Thoracic aorta (tissue), 2 donors: ENCODE results near the gene COPG1. TPM values are rescaled to one million over a fixed set of nuclear protein-coding genes. Genes with fewer than 3 reads are reported as not detected.

ENCODE experiments used
- ATAC-seq: fragments of 150-250 bp; one replicate; pipeline ENCODE4 v1.8.0; 2017; ENCODE audit warnings: low read depth; ENCODE audit not compliant: insufficient number of reproducible peaks, low FRiP score
- DNase-seq: peaks from one replicate; pipeline ENCODE4 v3.0.0-alpha.2; 2020; ENCODE audit warnings: low spot score
- H3K27ac ChIP-seq, 2 donors: fragments of 200-600 bp; sonication (generic); 1 replicate in 1 of 2; 2 replicates in 1 of 2; pipeline ENCODE4 v1.5.1; 2016; ENCODE audit warnings: mild to moderate bottlenecking in 2 of 2, moderate library complexity in 2 of 2
- H3K27me3 ChIP-seq: fragments of 200-600 bp; sonication (generic); replicated peaks from 2 replicates; pipeline ENCODE4 v1.6.0; 2016; ENCODE audit warnings: mild to moderate bottlenecking; ENCODE audit not compliant: insufficient read depth
- H3K36me3 ChIP-seq: fragments of 200-600 bp; sonication (generic); one replicate; pipeline ENCODE4 v1.5.1; 2016
- H3K4me1 ChIP-seq, 2 donors: fragments of 200-600 bp; sonication (generic); 1 replicate in 1 of 2; 2 replicates in 1 of 2; pipeline versions ENCODE4 v1.5.1 to v1.6.0; 2016; ENCODE audit warnings: low read depth in 2 of 2, mild to moderate bottlenecking in 1 of 2; ENCODE audit not compliant: control insufficient read depth in 1 of 2
- H3K4me3 ChIP-seq: fragments of 200-600 bp; sonication (generic); 2 replicates; pipeline ENCODE4 v1.5.1; 2016; ENCODE audit warnings: mild to moderate bottlenecking
- H3K9me3 ChIP-seq: fragments of 200-600 bp; sonication (generic); 2 replicates; pipeline ENCODE4 v1.5.1; 2016
- total RNA-seq, 2 donors: library from RNA; depleted of rRNA; stranded (reverse); fragments of >200 nt; gene quantifications; one replicate each; pipeline versions ENCODE4 v1.1.0 to v1.2.3, GENCODE V29; 2016
- TF ChIP-seq, protein P1 (sequence below): fragments of 200-600 bp; sonication (generic); IDR thresholded peaks from one replicate; pipeline ENCODE4 v1.5.1; 2019; ENCODE audit warnings: antibody characterized with exemption

COPG1 gene, protein sequence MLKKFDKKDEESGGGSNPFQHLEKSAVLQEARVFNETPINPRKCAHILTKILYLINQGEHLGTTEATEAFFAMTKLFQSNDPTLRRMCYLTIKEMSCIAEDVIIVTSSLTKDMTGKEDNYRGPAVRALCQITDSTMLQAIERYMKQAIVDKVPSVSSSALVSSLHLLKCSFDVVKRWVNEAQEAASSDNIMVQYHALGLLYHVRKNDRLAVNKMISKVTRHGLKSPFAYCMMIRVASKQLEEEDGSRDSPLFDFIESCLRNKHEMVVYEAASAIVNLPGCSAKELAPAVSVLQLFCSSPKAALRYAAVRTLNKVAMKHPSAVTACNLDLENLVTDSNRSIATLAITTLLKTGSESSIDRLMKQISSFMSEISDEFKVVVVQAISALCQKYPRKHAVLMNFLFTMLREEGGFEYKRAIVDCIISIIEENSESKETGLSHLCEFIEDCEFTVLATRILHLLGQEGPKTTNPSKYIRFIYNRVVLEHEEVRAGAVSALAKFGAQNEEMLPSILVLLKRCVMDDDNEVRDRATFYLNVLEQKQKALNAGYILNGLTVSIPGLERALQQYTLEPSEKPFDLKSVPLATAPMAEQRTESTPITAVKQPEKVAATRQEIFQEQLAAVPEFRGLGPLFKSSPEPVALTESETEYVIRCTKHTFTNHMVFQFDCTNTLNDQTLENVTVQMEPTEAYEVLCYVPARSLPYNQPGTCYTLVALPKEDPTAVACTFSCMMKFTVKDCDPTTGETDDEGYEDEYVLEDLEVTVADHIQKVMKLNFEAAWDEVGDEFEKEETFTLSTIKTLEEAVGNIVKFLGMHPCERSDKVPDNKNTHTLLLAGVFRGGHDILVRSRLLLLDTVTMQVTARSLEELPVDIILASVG
- total RNA-seq: 100 to 1,000 TPM; 126 to 141 TPM

DNA sequence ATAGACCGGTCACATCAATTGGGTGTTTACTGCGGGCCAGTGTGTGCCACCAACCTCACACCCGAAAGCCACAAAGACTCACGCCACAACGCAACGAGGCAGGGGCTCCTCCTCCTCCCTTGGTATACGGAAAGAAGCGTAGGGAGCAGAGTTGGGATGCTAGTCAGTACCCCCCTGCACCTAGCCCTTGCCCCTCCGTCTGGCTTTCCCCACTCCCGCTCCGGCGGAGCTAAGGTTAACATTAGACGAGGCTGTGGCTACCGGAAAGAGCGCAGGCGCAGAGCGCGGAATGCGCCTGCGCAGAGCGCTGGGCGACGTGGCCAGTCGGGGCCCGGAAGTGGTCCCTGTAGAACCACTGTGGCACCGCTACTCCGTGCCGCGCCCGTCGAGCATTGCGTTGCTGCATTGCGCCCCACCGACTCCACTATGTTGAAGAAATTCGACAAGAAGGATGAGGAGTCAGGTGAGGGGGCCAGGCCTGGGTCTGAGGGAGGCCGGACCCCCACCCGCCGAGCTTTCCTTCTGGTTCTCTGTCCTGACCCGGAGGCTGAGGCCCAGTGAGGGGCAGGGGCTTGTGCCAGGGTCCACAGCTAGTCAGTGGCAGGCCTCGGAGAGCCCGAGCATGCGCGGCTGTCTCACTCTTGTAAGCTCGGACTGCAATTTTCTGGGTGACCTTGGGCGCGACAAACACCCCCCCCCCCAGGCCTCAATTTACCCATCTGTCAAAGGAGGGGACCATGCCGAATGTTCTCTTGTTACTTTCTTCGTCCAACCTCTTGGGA, at the start of gene COPG1:
Gene COPG1 (plus strand): TSS at position 323 of the 782 bp plus-strand sequence. CDS start 104 bp downstream, at position 427.
- peak within 1 kb of the TSS; percentile 95 for H3K4me3 ChIP-seq
- DNase-seq (peak; percentile 33), ATAC-seq (peak; percentile 60)
- H3K27me3 ChIP-seq: no peaks in the 10 kb centered on the region
- peak within 1 kb of the TSS; percentile 85 to 89 for H3K27ac ChIP-seq
- TF ChIP-seq, protein P1, sequence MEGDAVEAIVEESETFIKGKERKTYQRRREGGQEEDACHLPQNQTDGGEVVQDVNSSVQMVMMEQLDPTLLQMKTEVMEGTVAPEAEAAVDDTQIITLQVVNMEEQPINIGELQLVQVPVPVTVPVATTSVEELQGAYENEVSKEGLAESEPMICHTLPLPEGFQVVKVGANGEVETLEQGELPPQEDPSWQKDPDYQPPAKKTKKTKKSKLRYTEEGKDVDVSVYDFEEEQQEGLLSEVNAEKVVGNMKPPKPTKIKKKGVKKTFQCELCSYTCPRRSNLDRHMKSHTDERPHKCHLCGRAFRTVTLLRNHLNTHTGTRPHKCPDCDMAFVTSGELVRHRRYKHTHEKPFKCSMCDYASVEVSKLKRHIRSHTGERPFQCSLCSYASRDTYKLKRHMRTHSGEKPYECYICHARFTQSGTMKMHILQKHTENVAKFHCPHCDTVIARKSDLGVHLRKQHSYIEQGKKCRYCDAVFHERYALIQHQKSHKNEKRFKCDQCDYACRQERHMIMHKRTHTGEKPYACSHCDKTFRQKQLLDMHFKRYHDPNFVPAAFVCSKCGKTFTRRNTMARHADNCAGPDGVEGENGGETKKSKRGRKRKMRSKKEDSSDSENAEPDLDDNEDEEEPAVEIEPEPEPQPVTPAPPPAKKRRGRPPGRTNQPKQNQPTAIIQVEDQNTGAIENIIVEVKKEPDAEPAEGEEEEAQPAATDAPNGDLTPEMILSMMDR: no peak
- no peaks in the 10 kb centered on the region for H3K9me3 ChIP-seq
- H3K4me1 ChIP-seq: peaks cover 4 to 39% of the 10 kb centered on the region in 2 donors
- H3K36me3 ChIP-seq: peaks cover 26% of the 10 kb centered on the region

DNA sequence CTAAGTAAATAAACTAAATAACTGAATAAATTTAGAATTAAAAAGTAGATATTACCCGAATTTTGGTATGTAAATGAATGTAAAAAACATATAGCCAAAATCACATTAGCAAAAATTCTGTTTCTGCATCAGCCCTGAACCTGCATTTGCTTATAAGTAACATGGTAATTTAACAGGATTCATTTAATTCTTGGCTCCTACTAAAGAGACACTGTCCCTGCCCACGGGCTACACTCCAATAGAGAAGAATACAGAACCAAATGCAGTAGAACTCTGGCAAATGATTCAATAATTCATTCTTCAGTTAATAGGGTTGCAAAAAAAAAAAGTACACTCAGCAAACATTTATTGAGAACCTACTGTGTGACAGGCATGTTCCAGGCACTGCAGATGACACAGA, 44.9 kb upstream of the COPG1 start:
- H3K27me3 ChIP-seq: no peaks in the 10 kb centered on the region
- no peak for DNase-seq
- no peaks in the 10 kb centered on the region for H3K4me1 ChIP-seq
- TF ChIP-seq, protein P1: no peak
- no peaks in the 10 kb centered on the region for H3K9me3 ChIP-seq
- no peak for ATAC-seq
- H3K36me3 ChIP-seq: no peaks in the 10 kb centered on the region
- H3K27ac ChIP-seq: no peak overlapping the region
- no peak overlapping the region for H3K4me3 ChIP-seq

DNA sequence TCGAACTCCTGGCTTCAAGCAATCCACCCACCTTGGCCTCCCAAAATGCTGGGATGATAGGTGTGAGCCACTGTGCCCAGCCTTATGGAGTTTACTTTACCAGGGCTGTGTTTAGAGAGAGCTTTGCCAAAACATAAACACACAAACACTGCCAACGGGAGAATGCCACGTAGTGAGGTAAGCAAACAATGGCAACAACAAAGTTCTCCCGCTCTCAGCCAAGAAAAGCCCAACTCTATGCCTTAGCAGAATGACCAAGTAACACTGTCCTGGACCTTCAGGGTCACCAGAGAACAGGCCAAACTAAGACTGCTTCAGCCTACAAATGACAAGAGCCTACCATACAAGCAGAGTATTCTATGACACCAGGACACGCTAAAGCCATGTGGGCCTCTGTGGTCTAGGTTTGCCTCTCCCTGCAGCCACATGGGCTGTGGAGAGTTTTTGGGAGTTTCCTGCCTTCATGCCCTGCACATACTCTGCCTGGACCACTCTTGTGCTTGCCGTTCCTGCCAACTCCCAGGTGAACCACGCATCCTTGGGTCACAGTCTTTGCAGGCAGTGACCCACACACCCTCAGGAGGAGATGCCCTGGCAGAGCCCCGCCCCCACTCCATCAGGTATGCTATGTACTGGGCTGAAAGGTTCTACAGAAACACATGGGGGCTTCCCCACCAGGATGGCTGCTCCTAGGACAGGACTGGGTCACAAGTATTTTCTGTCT, 44.1 kb upstream of the COPG1 start:
- Histone ChIP-seq H3K36me3 (no peaks in the 10 kb centered on the region), H3K4me3 (no peak overlapping the region), H3K4me1 (no peaks in the 10 kb centered on the region), H3K27ac (no peak overlapping the region), H3K9me3 (no peaks in the 10 kb centered on the region), H3K27me3 (no peaks in the 10 kb centered on the region)
- DNase-seq: no peak
- ATAC-seq: no peak
- TF ChIP-seq, protein P1: no peak

DNA sequence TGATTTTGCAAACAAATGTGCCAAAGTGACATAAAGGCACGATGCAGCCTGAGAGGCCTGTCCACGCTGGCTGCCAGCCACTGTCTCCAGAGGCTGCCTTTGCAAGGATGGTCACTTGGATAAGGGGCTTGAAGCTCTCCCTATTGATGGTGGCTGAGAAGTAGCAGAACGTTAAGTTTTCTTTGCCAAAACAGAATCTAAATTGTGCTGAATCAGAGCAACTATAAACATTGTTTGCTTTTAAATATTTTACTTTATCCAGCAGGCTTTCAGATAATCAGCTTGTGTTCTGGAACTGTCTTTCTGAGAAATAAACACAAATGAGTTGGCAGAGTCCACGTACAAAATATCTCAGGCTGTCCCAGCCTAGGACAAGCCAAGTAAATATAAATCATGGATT, 41.9 kb upstream of the COPG1 start:
- Histone ChIP-seq H3K4me3 (no peak overlapping the region), H3K27me3 (no peaks in the 10 kb centered on the region), H3K4me1 (peaks cover 0 to 4% of the 10 kb centered on the region in 2 donors), H3K27ac (no peak overlapping the region), H3K9me3 (no peaks in the 10 kb centered on the region), H3K36me3 (no peaks in the 10 kb centered on the region)
- DNase-seq: no peak
- ATAC-seq: no peak
- TF ChIP-seq, protein P1: no peak
